DND-41 (cell line): ENCODE measurements around the gene GNE.
"Not testable (repeated sequence)": the region's sequence is repeated elsewhere in the genome, so short reads cannot be mapped to it uniquely, and the experiment has no call there.

ENCODE experiments used
- ATAC-seq: fragments of 200-7000 bp; cut with Tn5 transposase; 3 replicates; pipeline ENCODE4 v1.9.1; 2021; ENCODE audit warnings: low read depth; ENCODE audit not compliant: insufficient read depth
- DNase-seq: peaks from one replicate; pipeline ENCODE4 v3.0.0-alpha.2; 2020
- H2AFZ ChIP-seq: 2 replicates; pipeline ENCODE4 v1.6.0; 2012; ENCODE audit warnings: low read depth, low read length
- H3K27ac ChIP-seq: 2 replicates; pipeline ENCODE4 v1.5.1; 2012; ENCODE audit warnings: low read length, inconsistent platforms
- H3K27me3 ChIP-seq: fragments of 200-600 bp; sonication (generic); 2 replicates; pipeline ENCODE4 v1.6.0; 2012; ENCODE audit warnings: low read length, mild to moderate bottlenecking, inconsistent platforms; ENCODE audit not compliant: insufficient read depth, poor library complexity
- H3K36me3 ChIP-seq: 2 replicates; pipeline ENCODE4 v1.5.1; 2012; ENCODE audit warnings: low read length, inconsistent platforms; ENCODE audit not compliant: insufficient read depth
- H3K4me1 ChIP-seq: 2 replicates; pipeline ENCODE4 v1.5.1; 2012; ENCODE audit warnings: mild to moderate bottlenecking, low read length; ENCODE audit not compliant: insufficient read depth
- H3K4me2 ChIP-seq: 2 replicates; pipeline ENCODE4 v1.6.0; 2012; ENCODE audit warnings: mild to moderate bottlenecking, moderate library complexity, low read length, inconsistent platforms; ENCODE audit not compliant: insufficient read depth
- H3K4me3 ChIP-seq, 2 experiments: fragments of 200-600 bp in 1 of 2; shearing (Covaris generic) in 1 of 2; 2 replicates each; pipeline ENCODE4 v1.5.1; 2012 to 2016; ENCODE audit warnings: inconsistent platforms in 2 of 2, low read length in 2 of 2, mild to moderate bottlenecking in 2 of 2, low read depth in 1 of 2, moderate library complexity in 1 of 2
- H3K79me2 ChIP-seq: 2 replicates; pipeline ENCODE4 v1.6.0; 2012; ENCODE audit warnings: low read length, inconsistent platforms; ENCODE audit not compliant: insufficient read depth
- H3K9ac ChIP-seq: 2 replicates; pipeline ENCODE4 v1.6.0; 2012; ENCODE audit warnings: low read depth, mild to moderate bottlenecking, inconsistent platforms, low read length, moderate library complexity
- H3K9me3 ChIP-seq: 2 replicates; pipeline ENCODE4 v1.5.1; 2012; ENCODE audit warnings: low read length, moderate library complexity, mild to moderate bottlenecking, inconsistent platforms; ENCODE audit not compliant: insufficient read depth, severe bottlenecking
- H4K20me1 ChIP-seq: 2 replicates; pipeline ENCODE4 v1.6.0; 2012; ENCODE audit warnings: low read length; ENCODE audit not compliant: insufficient read depth
- EZH2 ChIP-seq: IDR thresholded peaks from 3 replicates; pipeline ENCODE4 v1.6.1; 2012; ENCODE audit warnings: borderline replicate concordance, low read depth, mild to moderate bottlenecking, moderate library complexity, low read length, inconsistent platforms; ENCODE audit not compliant: severe bottlenecking
- TF ChIP-seq, protein P1 (sequence below): IDR thresholded peaks from 2 replicates; pipeline ENCODE4 v1.5.1; 2012; ENCODE audit warnings: borderline replicate concordance, low read length, moderate library complexity, mild to moderate bottlenecking; ENCODE audit not compliant: poor library complexity, severe bottlenecking; ENCODE audit errors: extremely low read depth

Gene GNE

DNA sequence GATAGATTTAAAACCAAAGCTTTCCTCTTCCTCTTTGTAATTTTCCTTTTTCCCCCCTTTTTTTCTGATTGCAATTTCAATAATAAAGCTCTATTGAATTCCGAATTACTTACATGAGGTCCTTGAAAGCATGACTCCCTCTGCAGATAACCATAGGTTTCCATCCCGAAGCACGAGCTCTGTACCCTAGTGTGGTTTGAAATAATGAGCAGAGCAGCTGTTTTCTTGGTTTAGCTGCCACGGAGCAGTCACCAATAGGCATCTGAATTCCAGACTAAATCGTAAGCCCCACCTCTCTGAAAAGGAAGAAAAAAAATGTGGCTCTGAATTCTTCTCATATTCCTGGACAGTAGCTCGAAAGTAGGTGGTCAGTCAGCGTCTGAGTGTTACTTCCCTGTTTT is 18.5 kb upstream of the GNE start:
- H3K4me2 ChIP-seq = no peak overlapping the region
- no peaks in the 10 kb centered on the region for H3K36me3 ChIP-seq
- ATAC-seq = no peak
- H3K9ac ChIP-seq = no peak overlapping the region
- H4K20me1 ChIP-seq = no peaks in the 10 kb centered on the region
- DNase-seq = no peak
- H3K9me3 ChIP-seq = no peaks in the 10 kb centered on the region
- H3K27ac ChIP-seq = no peak overlapping the region
- no peak overlapping the region for H3K4me3 ChIP-seq
- no peaks in the 10 kb centered on the region for H3K79me2 ChIP-seq
- H3K4me1 ChIP-seq = no peaks in the 10 kb centered on the region
- no peaks in the 10 kb centered on the region for H3K27me3 ChIP-seq
- no peak for TF ChIP-seq EZH2
- TF ChIP-seq, protein P1, sequence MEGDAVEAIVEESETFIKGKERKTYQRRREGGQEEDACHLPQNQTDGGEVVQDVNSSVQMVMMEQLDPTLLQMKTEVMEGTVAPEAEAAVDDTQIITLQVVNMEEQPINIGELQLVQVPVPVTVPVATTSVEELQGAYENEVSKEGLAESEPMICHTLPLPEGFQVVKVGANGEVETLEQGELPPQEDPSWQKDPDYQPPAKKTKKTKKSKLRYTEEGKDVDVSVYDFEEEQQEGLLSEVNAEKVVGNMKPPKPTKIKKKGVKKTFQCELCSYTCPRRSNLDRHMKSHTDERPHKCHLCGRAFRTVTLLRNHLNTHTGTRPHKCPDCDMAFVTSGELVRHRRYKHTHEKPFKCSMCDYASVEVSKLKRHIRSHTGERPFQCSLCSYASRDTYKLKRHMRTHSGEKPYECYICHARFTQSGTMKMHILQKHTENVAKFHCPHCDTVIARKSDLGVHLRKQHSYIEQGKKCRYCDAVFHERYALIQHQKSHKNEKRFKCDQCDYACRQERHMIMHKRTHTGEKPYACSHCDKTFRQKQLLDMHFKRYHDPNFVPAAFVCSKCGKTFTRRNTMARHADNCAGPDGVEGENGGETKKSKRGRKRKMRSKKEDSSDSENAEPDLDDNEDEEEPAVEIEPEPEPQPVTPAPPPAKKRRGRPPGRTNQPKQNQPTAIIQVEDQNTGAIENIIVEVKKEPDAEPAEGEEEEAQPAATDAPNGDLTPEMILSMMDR = no peak
- H2AFZ ChIP-seq = no peak overlapping the region

GRCh38 chr9:36276254-36276653 is 18.0 kb upstream of the GNE start:
- Histone ChIP-seq H3K4me2 (no peak overlapping the region), H3K27ac (no peak overlapping the region), H4K20me1 (no peaks in the 10 kb centered on the region), H3K4me3 (no peak overlapping the region), H3K9me3 (no peaks in the 10 kb centered on the region), H3K27me3 (no peaks in the 10 kb centered on the region), H3K4me1 (no peaks in the 10 kb centered on the region), H3K36me3 (no peaks in the 10 kb centered on the region), H2AFZ (no peak overlapping the region), H3K9ac (no peak overlapping the region), H3K79me2 (no peaks in the 10 kb centered on the region)
- ATAC-seq (no peak), DNase-seq (no peak)
- no peak for TF ChIP-seq EZH2
- TF ChIP-seq, protein P1 = no peak

DNA sequence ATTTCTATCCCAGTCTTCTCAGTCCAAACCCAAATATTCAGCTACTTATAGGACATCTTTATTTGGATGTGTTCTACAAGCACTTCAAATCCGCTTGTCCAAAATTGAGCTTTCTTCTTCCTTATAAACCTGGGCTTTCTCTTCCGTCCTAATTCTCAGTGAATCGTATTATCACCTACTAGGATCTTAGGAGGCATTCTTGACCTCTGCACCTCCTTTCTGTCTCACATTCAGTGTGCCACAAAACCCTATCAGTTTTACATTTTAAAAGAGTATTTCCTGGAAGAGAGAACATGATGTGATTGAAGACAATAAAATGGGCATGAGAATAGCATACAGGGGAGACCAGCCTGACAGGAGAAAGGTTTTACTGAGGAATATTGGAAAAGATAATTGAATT is 16.8 kb upstream of the GNE start:
- no peaks in the 10 kb centered on the region for H3K79me2 ChIP-seq
- H4K20me1 ChIP-seq = no peaks in the 10 kb centered on the region
- H3K27ac ChIP-seq = no peak overlapping the region
- H3K9ac ChIP-seq = no peak overlapping the region
- no peak overlapping the region for H3K4me3 ChIP-seq
- no peak overlapping the region for H3K4me2 ChIP-seq
- H3K27me3 ChIP-seq = no peaks in the 10 kb centered on the region
- TF ChIP-seq, protein P1 = no peak
- no peak for TF ChIP-seq EZH2
- H3K36me3 ChIP-seq = no peaks in the 10 kb centered on the region
- no peak overlapping the region for H2AFZ ChIP-seq
- ATAC-seq (no peak), DNase-seq (no peak)
- no peaks in the 10 kb centered on the region for H3K4me1 ChIP-seq
- no peaks in the 10 kb centered on the region for H3K9me3 ChIP-seq

DNA sequence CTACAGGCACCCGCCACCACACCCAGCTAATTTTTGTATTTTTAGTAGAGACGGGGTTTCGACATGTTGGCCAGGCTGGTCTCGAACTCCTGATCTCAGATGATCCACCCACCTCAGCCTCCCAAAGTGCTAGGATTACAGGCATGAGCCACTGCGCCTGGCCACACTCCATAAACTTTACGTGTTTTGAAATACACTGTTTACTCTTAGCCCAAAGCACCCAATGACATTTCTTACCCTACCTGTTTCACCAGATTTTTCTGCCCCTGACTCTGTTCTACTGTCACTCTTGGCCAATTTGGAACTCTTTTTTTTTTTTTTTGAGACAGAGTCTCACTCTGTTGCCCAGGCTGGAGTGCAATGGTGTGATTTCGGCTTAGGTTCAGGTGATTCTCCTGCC is 15.1 kb upstream of the GNE start:
- H4K20me1 ChIP-seq, ATAC-seq, DNase-seq, H3K36me3 ChIP-seq, H3K27ac ChIP-seq, H3K9ac ChIP-seq, H2AFZ ChIP-seq, H3K79me2 ChIP-seq, H3K9me3 ChIP-seq, H3K4me3 ChIP-seq, H3K4me1 ChIP-seq, H3K4me2 ChIP-seq, H3K27me3 ChIP-seq: not testable (repeated sequence)
